ENCODE data around the gene ALOXE3.

The ALOXE3 gene

DNA sequence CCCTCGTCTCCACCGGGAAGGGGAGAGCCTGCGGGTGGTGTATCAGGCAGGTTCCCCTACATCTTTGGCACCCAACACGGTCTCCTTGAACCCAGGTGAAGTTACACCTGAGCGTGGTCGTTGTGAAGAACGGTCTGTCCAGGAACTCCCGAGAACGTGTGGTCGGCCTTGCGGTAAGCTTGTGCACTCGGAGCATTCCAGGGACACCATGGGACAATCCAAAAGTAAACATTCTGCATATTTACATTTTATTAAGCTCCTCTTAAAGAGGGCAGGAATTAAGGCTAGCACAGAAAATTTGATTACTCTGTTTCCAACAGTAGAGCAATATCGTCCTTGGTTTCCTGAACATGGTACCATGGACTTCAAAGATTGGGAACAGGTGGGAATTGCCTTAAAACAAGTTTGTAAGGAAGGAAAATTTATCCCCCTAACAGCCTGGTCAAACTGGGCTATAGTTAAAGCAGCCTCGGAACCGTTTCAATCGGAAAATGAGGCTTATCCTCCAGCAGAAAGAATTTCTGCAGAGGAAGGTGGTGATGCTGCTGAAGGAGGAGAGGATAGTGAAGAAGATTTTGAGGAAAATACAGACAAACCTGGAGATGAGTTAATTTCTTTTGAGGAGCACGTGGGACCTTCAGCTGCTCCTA, 61.2 kb downstream of the ALOXE3 start:
- Mint-ChIP-seq H3K9me3 (no peaks in the 10 kb centered on the region), H3K4me3 (no peak overlapping the region), H3K36me3 (ENCODE audit: insufficient read depth) (no peaks in the 10 kb centered on the region), H3K27ac (no peak overlapping the region), H3K4me1 (ENCODE audit: low read depth in 2 of 2) (peaks cover 7 to 12% of the 10 kb centered on the region in 2 donors), H3K27me3 (peaks cover 33 to 37% of the 10 kb centered on the region in 2 donors)
- DNase-seq (no peak), ATAC-seq (replicated peaks) (no peak)

GRCh38 chr17:8056232-8056975, 61.9 kb downstream of the ALOXE3 start:
- peak in 1 of 3 experiments; percentile 23 for DNase-seq

GRCh38 chr17:8055851-8056231, 62.5 kb downstream of the ALOXE3 start:
- Mint-ChIP-seq H3K36me3 (ENCODE audit: insufficient read depth) (no peaks in the 10 kb centered on the region), H3K4me1 (ENCODE audit: low read depth in 2 of 2) (peaks cover 7 to 12% of the 10 kb centered on the region in 2 donors), H3K27me3 (peaks cover 22 to 25% of the 10 kb centered on the region in 2 donors), H3K27ac (no peak overlapping the region), H3K4me3 (peak overlapping the region in 1 of 2 donors; percentile 8), H3K9me3 (no peaks in the 10 kb centered on the region)
- DNase-seq, result no peak
- no peak for ATAC-seq (replicated peaks)

More at GRCh38 chr17:8056232-8056975, 61.9 kb downstream of the ALOXE3 start:
- peaks cover 7 to 12% of the 10 kb centered on the region in 2 donors for H3K4me1 Mint-ChIP-seq (ENCODE audit: low read depth in 2 of 2)
- H3K36me3 Mint-ChIP-seq (ENCODE audit: insufficient read depth), result no peaks in the 10 kb centered on the region
- no peak overlapping the region for H3K27ac Mint-ChIP-seq
- H3K4me3 Mint-ChIP-seq, result peak overlapping the region in 1 of 2 donors; percentile 8
- no peaks in the 10 kb centered on the region for H3K9me3 Mint-ChIP-seq
- ATAC-seq (replicated peaks), result peak; percentile 65
- peaks cover 27 to 30% of the 10 kb centered on the region in 2 donors for H3K27me3 Mint-ChIP-seq

- ATAC-seq (replicated peaks) (no peak), DNase-seq (no peak)
- no peak overlapping the region for H3K27ac Mint-ChIP-seq
- H3K4me1 Mint-ChIP-seq (ENCODE audit: low read depth in 2 of 2), result peaks cover 6 to 12% of the 10 kb centered on the region in 2 donors
- no peak overlapping the region for H3K4me3 Mint-ChIP-seq
- no peaks in the 10 kb centered on the region for H3K9me3 Mint-ChIP-seq
- H3K27me3 Mint-ChIP-seq, result peaks cover 2% of the 10 kb centered on the region in 2 donors
- H3K36me3 Mint-ChIP-seq (ENCODE audit: insufficient read depth), result no peaks in the 10 kb centered on the region
These were observed 64.7 kb downstream of the ALOXE3 start for GRCh38 chr17:8053600-8053999.

- no peak for DNase-seq
- H3K4me1 Mint-ChIP-seq (ENCODE audit: low read depth in 2 of 2), result peaks cover 6 to 11% of the 10 kb centered on the region in 2 donors
- ATAC-seq (replicated peaks), result no peak
- H3K9me3 Mint-ChIP-seq, result no peaks in the 10 kb centered on the region
- H3K36me3 Mint-ChIP-seq (ENCODE audit: insufficient read depth), result no peaks in the 10 kb centered on the region
- no peaks in the 10 kb centered on the region for H3K27me3 Mint-ChIP-seq
- no peak overlapping the region for H3K4me3 Mint-ChIP-seq
- H3K27ac Mint-ChIP-seq, result no peak overlapping the region
These were observed 65.8 kb downstream of the ALOXE3 start for GRCh38 chr17:8052256-8053252.

DNA sequence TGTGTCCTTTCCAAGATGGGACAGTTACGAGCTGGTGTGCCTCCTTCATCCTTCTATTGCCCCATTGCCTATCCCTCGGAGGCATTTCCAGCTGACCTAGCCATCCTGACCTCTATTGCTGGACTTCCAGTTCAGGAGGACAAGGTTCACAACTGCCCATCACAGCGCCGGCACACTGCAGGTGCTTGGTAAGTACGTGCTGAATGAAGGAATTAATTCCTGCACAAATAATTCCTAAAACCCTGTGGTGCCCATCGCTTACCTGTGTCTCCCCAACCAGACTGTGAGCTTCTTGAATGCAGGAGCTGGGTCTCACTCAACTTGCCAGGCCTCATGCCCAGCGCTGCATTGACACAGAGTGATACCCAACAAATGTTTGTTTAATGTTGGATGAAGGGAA, 66.5 kb downstream of the ALOXE3 start:
- DNase-seq (no peak), ATAC-seq (replicated peaks) (no peak)
- peaks cover 6% of the 10 kb centered on the region in 2 donors for H3K4me1 Mint-ChIP-seq (ENCODE audit: low read depth in 2 of 2)
- no peaks in the 10 kb centered on the region for H3K9me3 Mint-ChIP-seq
- peaks cover 0 to 4% of the 10 kb centered on the region in 2 donors for H3K27me3 Mint-ChIP-seq
- no peaks in the 10 kb centered on the region for H3K36me3 Mint-ChIP-seq (ENCODE audit: insufficient read depth)
- no peak overlapping the region for H3K27ac Mint-ChIP-seq
- no peak overlapping the region for H3K4me3 Mint-ChIP-seq

DNA sequence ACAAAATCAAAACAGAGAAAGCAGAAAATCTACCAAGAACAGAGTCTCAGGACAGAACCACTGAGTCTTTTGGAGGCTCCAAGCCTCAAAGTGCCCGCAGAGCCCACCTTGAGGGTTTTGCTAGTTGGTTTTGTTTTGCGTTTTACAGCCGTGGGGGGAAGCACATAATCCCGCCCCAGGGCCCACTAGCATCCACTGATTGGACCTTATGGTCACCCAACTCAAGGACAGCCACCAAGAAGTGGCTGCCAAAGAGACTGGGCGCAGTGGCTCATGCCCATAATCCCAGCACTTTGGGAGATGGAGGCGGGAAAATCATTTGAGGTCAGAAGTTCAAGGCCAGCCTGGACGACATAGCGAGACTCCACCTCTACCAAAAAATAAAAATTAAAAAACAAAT, 69.6 kb downstream of the ALOXE3 start:
- Mint-ChIP-seq H3K36me3 (ENCODE audit: insufficient read depth) (no peaks in the 10 kb centered on the region), H3K4me1 (ENCODE audit: low read depth in 2 of 2) (no peaks in the 10 kb centered on the region), H3K9me3 (no peaks in the 10 kb centered on the region), H3K4me3 (no peak overlapping the region), H3K27me3 (peaks cover 11 to 35% of the 10 kb centered on the region in 2 donors), H3K27ac (no peak overlapping the region)
- ATAC-seq (replicated peaks) (no peak), DNase-seq (no peak)

DNA sequence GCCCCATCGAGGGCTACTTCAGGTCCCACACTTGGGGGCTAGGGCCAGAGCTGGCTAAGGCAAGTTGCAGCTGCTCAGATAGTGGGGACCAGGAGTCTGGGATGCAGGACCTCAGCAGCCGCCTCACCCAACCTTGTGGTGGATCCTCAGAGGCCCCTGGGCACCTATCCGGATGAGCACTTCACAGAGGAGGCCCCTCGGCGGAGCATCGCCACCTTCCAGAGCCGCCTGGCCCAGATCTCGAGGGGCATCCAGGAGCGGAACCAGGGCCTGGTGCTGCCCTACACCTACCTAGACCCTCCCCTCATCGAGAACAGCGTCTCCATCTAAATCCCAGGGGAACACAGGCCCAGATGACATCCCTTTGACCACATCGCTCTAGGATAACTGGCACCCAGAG, 70.1 kb downstream of the ALOXE3 start:
- H3K27me3 Mint-ChIP-seq, result peaks cover 11 to 40% of the 10 kb centered on the region in 2 donors
- no peak overlapping the region for H3K27ac Mint-ChIP-seq

GRCh38 chr17:8047769-8048110, 70.6 kb downstream of the ALOXE3 start:
- no peak overlapping the region for H3K4me3 Mint-ChIP-seq
- ATAC-seq (replicated peaks), result no peak
- no peaks in the 10 kb centered on the region for H3K36me3 Mint-ChIP-seq (ENCODE audit: insufficient read depth)
- peaks cover 11 to 45% of the 10 kb centered on the region in 2 donors for H3K27me3 Mint-ChIP-seq
- H3K27ac Mint-ChIP-seq, result no peak overlapping the region
- H3K4me1 Mint-ChIP-seq (ENCODE audit: low read depth in 2 of 2), result no peaks in the 10 kb centered on the region
- DNase-seq, result no peak
- H3K9me3 Mint-ChIP-seq, result no peaks in the 10 kb centered on the region

More for the DNA sequence above, 70.1 kb downstream of the ALOXE3 start:
- Mint-ChIP-seq H3K36me3 (ENCODE audit: insufficient read depth) (no peaks in the 10 kb centered on the region), H3K4me3 (no peak overlapping the region), H3K9me3 (no peaks in the 10 kb centered on the region), H3K4me1 (ENCODE audit: low read depth in 2 of 2) (no peaks in the 10 kb centered on the region)
- ATAC-seq (replicated peaks), result no peak
- no peak for DNase-seq

DNA sequence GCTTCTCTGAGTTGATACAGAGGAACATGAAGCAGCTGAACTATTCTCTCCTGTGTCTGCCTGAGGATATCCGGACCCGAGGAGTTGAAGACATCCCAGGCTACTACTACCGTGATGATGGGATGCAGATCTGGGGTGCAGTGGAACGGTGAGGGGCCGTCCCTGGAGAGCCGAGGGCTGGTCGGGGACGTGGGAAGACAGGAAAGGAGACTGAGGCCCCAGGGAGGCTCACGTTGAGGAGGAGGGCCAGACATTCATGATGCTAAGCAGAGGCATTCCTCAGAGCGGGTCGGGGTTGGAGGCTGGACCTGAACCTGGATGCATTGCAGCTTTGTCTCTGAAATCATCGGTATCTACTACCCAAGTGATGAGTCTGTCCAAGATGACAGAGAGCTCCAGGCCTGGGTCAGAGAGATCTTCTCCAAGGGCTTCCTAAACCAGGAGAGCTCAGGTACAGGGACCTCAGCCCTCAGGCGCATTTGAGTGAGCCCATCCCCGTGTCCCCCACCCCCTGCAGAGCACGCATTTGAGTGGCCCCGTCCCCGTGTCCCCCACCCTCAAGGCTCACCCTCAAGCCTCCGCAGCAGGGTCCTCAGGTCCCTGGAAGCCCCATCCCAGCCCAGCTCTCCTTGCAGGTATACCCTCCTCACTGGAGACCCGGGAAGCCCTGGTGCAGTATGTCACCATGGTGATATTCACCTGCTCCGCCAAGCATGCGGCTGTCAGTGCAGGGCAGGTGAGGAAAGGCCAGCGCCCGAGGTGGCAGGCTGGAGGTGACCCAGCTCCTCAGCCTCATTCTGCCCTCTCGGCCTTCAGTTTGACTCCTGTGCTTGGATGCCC, 71.2 kb downstream of the ALOXE3 start:
- ATAC-seq (replicated peaks), result no peak
- Mint-ChIP-seq H3K4me1 (ENCODE audit: low read depth in 2 of 2) (no peaks in the 10 kb centered on the region), H3K27me3 (peaks cover 11 to 46% of the 10 kb centered on the region in 2 donors), H3K27ac (no peak overlapping the region), H3K36me3 (ENCODE audit: insufficient read depth) (no peaks in the 10 kb centered on the region), H3K9me3 (no peaks in the 10 kb centered on the region), H3K4me3 (no peak overlapping the region)
- DNase-seq, result no peak

DNA sequence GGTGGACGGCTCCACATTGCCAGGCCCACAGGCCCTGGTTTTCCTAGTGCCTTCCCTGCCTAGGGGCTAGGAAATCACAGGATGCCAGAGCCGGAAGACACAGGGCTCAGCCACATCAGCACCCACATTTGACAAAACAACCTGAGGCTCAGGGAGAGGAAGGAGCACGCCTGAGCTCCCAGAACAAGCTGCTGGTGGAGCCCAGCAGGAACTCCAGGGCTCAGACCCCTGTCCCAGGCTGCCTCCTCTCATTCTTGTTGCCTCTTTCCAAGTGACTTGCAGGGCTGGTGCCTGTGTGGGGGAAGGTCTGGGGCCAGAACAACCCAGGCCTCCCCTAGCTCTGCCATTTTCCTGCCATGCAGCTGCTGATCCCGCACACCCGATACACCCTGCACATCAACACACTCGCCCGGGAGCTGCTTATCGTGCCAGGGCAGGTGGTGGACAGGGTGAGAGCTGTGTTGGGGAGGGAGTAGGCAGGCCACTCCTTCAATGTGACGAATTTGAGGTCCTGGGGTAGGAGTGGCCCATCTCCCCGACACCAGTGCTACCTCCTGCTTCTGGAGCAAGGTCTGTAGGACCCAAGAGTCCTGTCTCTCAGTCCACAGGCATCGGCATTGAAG, 71.9 kb downstream of the ALOXE3 start:
- Mint-ChIP-seq H3K9me3 (no peaks in the 10 kb centered on the region), H3K36me3 (ENCODE audit: insufficient read depth) (no peaks in the 10 kb centered on the region), H3K4me1 (ENCODE audit: low read depth in 2 of 2) (no peaks in the 10 kb centered on the region), H3K27ac (no peak overlapping the region), H3K27me3 (peaks cover 11 to 46% of the 10 kb centered on the region in 2 donors), H3K4me3 (no peak overlapping the region)
- no peak for DNase-seq
- ATAC-seq (replicated peaks), result no peak

All from effector memory CD8-positive, alpha-beta T cell (primary cell).